GDM1 (cell line): Measurements from ENCODE around the gene RSPRY1.
"Not testable (repeated sequence)": the region's sequence is repeated elsewhere in the genome, so short reads cannot be mapped to it uniquely, and the experiment has no call there.

Experiments
- DNase-seq: peaks from one replicate; lab custom pipeline; 2025; lab: John Stamatoyannopoulos, UW

RSPRY1 gene

GRCh38 chr16:57186872-57187854 is 1.0 kb downstream of the RSPRY1 start:
- DNase-seq = no peak

DNA sequence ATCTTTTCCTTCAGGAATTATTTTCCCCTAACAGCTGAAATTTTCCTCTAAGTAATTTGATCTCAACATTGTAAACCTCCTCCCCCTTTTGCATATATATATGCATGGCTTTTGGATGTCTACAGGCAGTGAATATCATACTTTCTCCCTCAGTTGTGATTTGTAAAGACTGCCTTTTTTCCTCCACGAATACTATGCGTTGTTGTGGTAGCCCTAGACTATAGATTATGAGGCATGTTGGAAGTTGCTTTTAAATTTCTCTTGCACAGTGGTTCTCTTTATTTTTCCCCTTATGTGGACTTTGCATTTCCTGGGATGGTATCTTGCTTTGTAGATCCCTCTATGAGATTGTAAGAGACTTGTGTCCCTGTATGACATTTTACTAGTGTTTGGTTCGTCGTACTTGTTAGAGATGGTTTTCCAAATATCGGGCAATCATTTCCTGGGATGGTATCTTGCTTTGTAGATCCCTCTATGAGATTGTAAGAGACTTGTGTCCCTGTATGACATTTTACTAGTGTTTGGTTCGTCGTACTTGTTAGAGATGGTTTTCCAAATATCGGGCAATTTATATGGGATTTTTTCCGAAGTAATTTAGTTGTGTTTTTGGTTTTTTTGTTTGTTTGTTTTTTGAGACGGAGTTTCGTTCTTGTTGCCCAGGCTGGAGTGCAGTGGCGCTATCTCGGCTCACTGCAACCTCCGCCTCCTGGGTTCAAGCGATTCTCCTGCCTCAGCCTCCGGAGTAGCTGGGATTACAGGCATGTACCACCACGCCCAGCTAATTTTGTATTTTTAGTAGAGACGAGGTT is 2.0 kb downstream of the RSPRY1 start:
- DNase-seq = not testable (repeated sequence)

GRCh38 chr16:57188711-57189002 is 2.5 kb downstream of the RSPRY1 start:
- DNase-seq = no peak

- DNase-seq = not testable (repeated sequence)
Measured at GRCh38 chr16:57189527-57189926, 3.4 kb downstream of the RSPRY1 start.

DNA sequence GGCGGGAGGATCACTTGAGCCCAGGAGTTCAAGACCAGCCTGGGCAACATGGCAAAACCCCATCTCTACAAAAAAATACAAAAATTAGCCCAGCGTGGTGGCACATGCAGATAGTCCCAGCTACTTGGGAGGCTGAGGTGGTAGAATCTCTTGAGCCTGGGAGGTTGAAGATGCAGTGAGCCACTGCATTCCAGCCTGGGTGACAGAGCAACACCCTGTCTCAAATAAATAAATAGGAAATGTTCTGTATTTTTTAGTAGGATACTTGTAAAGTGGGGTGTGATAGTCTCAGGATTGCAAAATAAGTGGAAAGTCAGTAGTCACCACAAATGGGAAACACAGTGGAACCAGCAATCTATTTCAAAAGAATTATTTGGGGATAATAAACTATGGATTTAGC is 4.0 kb downstream of the RSPRY1 start:
- no peak for DNase-seq

DNA sequence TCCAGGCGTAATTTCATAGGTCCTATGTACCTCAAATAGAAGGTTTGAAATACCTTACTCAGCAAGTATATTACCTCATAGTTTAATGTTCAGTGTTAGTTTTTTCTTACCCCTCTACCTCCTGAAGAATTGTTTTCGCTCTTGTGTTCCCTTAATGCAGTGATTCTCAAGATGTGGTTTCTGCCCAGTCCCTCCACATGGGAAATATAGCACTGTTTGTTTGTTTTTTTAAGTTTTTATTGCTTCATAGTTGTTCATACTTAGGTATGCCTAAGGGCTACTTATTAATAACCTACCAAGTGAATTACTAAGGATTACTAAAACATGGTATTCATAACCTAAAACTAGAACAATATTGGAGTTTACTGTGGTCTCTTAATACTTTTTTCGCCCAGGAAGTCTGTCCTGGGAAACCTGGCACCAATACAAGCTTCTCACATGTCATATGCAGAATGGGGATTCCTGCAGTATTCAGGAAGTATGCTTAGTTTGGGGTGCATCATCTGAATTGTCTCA is 5.0 kb downstream of the RSPRY1 start:
- DNase-seq = no peak

GRCh38 chr16:57192146-57192545 is 6.0 kb downstream of the RSPRY1 start:
- no peak for DNase-seq

DNA sequence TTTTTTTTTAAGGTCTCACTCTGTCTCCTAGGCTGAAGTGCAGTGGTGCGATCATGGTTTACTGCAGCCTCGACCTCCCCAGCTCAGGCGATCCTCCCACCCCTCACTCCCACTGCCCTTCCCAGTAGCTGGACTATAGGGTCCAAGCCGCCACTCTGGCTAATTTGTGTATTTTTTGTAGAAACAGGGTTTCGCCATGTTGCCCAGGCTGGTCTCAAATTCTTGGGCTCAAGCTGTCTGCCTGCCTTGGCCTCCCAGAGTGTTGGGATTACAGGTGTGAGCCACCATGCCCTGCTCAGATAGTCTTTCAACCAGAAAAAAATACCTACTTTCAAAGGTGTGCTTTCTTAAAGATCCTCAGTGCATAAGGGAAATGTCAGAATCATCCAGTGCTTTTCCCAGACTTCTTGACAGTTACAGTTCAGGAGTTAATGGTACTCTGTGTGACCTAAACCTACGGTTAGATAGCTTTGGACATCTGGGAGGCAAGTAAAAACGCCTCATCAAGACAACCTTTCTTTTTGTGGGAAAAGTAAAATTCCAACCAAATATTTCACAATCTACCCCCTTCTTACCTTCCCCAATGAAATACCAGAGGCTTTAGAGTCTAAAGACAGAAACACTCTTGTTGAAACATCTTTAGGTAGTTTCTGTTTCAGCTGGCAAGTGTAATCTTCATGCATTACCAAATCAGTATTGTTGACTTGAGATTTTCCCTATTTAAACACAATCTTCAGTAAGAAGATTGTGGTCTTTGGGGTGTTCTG is 6.8 kb downstream of the RSPRY1 start:
- DNase-seq = no peak

GRCh38 chr16:57194512-57194911 is 8.4 kb downstream of the RSPRY1 start:
- DNase-seq = no peak

- no peak for DNase-seq
Measured at GRCh38 chr16:57196286-57196685, 10.2 kb downstream of the RSPRY1 start.

DNA sequence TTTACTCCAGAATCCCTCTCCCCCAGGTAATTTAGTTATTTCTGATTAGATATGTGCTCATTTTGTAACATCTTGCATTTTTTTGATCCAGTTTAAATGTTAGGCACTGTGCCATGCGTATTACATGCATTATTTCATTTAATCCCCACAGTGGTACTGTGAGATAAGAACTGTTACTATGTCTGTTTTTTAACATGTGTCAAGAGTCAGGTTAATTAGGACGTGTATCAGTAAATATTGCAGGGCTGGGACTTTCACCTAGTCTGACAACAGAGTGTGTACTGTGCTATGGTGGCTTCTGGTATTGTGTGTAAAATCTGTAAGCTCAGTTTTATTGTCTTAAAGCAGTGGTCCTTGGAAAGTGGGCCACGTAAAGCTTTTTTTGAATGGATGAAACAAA is 10.6 kb downstream of the RSPRY1 start:
- no peak for DNase-seq

GRCh38 chr16:57200321-57200720 is 14.2 kb downstream of the RSPRY1 start:
- DNase-seq = not testable (repeated sequence)

GRCh38 chr16:57200926-57201325 is 14.8 kb downstream of the RSPRY1 start:
- not testable (repeated sequence) for DNase-seq

DNA sequence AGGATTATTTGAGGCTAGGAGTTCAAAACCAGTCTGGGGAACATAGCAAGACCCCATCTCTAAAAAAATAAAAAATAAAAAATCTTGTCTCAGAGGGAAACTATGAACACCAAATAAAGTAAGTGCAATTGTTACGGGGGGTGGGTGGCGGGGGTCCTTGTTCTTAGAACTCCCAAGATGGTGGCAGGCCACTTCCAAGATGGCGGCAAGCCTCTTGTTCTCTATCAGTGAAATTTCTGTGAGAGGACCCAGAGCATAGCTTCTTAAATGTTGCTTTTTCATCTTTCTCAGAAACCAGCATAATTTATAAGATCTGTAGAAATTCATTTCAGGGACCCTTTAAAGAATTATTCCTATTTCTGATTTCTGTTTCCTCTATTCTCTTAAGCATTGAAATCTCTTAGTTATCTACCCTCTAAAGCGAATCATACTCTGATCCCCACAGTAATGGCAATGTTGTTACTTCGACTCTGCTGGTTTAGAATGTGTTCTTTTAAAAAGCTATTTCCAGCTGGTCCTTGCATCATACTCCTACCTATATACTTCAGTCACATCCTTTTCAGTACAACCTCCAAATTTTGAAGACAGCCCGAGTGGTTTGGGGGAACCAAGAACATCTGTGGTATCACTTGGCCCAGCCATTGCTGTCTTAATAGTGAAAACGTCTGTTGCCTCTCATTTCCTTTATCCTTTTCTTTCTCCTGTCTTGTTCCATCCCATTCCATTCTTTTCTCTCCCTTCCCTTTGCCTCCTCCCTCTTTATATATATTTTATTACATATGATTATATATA is 16.2 kb downstream of the RSPRY1 start:
- DNase-seq = no peak

DNA sequence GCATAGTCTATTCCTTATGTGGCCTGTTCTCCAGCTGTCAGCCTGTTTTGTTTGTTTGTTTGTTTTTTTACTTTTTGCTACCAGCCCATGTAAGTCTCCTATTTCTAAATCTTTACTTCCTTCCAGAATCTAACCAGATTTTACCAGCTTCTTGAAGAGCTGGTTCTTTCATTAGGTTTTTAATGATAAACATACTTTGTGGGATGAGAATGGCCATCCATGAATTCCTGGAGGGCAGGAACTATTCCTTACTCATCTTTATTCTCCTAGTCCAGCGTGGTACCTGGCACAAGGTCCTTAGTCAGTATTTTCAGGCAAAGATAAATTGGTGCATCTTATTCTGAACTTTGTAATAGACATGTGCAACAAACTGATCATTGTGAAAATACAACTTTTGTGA is 17.3 kb downstream of the RSPRY1 start:
- DNase-seq = no peak

GRCh38 chr16:57204675-57205074 is 18.5 kb downstream of the RSPRY1 start:
- DNase-seq = no peak

GRCh38 chr16:57208926-57209325 is 22.8 kb downstream of the RSPRY1 start:
- no peak for DNase-seq

- no peak for DNase-seq
Measured at GRCh38 chr16:57209780-57210179, 23.7 kb downstream of the RSPRY1 start.

- DNase-seq = no peak
Measured at GRCh38 chr16:57213462-57213861, 27.3 kb downstream of the RSPRY1 start.

- no peak for DNase-seq
Measured at GRCh38 chr16:57216968-57217367, 30.8 kb downstream of the RSPRY1 start.

DNA sequence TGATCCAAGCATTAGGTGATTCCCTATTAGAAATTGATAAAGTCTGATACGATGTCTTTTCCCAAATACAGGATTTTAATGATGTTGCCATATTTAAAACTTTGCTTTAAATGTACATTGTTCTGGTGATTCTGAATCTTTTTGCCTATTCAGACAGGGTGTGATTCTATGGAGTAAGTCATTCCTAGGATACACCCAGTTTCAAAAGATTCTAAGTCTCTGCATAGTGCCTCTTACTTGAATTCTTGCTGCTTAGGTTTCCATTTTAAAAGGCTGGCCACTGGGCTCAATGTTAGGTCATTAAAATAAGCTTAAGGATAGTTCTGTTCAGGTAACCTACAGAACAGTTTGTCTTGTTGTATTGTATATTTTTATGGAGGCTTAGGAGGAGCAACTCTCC is 36.9 kb downstream of the RSPRY1 start:
- no peak for DNase-seq
